ENCODE results near the gene CEACAM7.
"Not testable (repeated sequence)": the region's sequence is repeated elsewhere in the genome, so short reads cannot be mapped to it uniquely, and the experiment has no call there.

DNA sequence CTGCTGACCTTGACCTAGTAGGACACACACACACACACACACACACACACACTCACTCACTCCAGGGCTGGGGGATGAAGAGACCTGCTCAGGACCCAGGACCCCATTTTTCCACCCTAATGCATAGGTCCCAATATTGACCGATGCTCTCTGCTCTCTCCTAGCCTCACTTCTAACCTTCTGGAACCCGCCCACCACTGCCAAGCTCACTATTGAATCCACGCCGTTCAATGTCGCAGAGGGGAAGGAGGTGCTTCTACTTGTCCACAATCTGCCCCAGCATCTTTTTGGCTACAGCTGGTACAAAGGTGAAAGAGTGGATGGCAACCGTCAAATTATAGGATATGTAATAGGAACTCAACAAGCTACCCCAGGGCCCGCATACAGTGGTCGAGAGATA lies 21.4 kb upstream of the CEACAM7 start:
- TF ChIP-seq EZH2 (IDR thresholded peaks at IDR 0.05; ENCODE audit: borderline replicate concordance, low read depth, low read length, severe bottlenecking): not testable (repeated sequence)
- TF ChIP-seq, protein P1, sequence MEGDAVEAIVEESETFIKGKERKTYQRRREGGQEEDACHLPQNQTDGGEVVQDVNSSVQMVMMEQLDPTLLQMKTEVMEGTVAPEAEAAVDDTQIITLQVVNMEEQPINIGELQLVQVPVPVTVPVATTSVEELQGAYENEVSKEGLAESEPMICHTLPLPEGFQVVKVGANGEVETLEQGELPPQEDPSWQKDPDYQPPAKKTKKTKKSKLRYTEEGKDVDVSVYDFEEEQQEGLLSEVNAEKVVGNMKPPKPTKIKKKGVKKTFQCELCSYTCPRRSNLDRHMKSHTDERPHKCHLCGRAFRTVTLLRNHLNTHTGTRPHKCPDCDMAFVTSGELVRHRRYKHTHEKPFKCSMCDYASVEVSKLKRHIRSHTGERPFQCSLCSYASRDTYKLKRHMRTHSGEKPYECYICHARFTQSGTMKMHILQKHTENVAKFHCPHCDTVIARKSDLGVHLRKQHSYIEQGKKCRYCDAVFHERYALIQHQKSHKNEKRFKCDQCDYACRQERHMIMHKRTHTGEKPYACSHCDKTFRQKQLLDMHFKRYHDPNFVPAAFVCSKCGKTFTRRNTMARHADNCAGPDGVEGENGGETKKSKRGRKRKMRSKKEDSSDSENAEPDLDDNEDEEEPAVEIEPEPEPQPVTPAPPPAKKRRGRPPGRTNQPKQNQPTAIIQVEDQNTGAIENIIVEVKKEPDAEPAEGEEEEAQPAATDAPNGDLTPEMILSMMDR (IDR thresholded peaks at IDR 0.05; ENCODE audit: borderline replicate concordance, extremely low read depth, low read length, poor library complexity, severe bottlenecking): not testable (repeated sequence)

Data from DND-41 (cell line).